ENCODE data around the gene DNAJA3. TPM values are rescaled to one million over a fixed set of nuclear protein-coding genes. Genes with fewer than 3 reads are reported as not detected.

DNAJA3 gene
- total RNA-seq, 1 experiment from 2014 or later: 93.3 TPM

DNA sequence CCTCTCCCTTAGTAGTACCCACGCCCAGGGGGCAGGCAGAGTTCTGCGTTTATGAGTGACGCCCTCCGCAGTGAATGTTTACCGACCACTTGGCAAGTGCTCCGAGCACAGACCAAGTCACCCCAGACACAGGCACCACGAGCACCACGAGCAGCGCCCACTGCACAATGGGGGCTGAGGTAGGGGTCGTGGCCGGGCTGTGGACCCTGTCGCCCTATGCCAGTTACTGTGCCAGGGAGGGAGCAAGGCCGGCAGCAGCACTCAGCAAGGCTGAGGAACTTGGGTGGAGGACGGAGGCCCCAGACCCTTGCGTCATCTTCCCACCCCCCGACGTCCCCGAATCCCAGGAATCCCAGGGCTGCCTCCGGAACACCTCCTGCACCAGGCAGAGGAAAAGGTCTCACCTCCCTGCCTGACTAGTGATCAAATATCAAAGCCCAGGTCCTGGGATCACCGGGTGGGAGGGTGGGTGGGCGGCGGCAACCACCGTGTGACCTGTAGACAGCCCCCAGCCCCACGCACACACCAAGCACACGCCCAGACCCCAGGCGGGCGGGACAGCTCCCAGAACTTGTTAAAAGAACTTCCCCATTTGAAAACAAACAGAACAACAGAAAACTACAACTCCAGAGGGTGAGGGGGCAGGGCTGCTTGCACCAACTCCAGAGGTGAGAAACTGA, 48.6 kb upstream of the DNAJA3 start:
- Histone ChIP-seq H2AFZ (ENCODE audit: low read depth, low read length, poor library complexity, severe bottlenecking) (no peak overlapping the region), H3K9ac (ENCODE audit: low read length) (no peak overlapping the region), H3K36me3 (ENCODE audit: control insufficient read depth in 1 of 2, insufficient read depth in 2 of 2, low read length in 2 of 2) (no peaks in the 10 kb centered on the region), H3K79me2 (ENCODE audit: insufficient read depth, low read length) (peaks cover 17% of the 10 kb centered on the region; the same call in 1 of the 2 replicates), H3K9me2 (ENCODE audit: insufficient read depth) (no peaks in the 10 kb centered on the region), H3K4me3 (replicated peaks in 1 of 2; ENCODE audit: low read depth in 1 of 2, low read length in 2 of 2) (no peak overlapping the region), H3K4me2 (ENCODE audit: low read length) (no peak overlapping the region), H3K4me1 (ENCODE audit: control insufficient read depth in 1 of 2, insufficient read depth in 2 of 2, low read length in 2 of 2) (peaks cover 33 to 60% of the 10 kb centered on the region in 2 experiments), H3K27me3 (ENCODE audit: insufficient read depth, low read length) (no peaks in the 10 kb centered on the region), H3K9me3 (ENCODE audit: control insufficient read depth in 1 of 2, insufficient read depth in 1 of 2, low read depth in 1 of 2, low read length in 2 of 2) (no peaks in the 10 kb centered on the region), H3K27ac (ENCODE audit: low read depth, low read length) (no peak overlapping the region), H4K20me1 (ENCODE audit: insufficient read depth) (no peaks in the 10 kb centered on the region)
- DNase-seq (ENCODE audit: low read depth, low spot score) (no peak), ATAC-seq (no peak)
- intact Hi-C loops (cut with micrococcal nuclease): no loop called here
- BruUV-seq (replicated peaks): no TSS peak
- RAD21 ChIA-PET (ENCODE audit: low non-redundant PET in 1 of 2, low total read pairs in 2 of 2, uncharacterized antibody in 2 of 2, unreplicated experiment in 2 of 2): no interaction called here
- TF ChIP-seq ZFX (IDR thresholded peaks at IDR 0.05) (no peak), TCF7L2 (IDR thresholded peaks at IDR 0.05; ENCODE audit: borderline replicate concordance, extremely low read depth, insufficient read depth, insufficient read length) (no peak), POLR2AphosphoS5 (IDR thresholded peaks at IDR 0.05; ENCODE audit: low read depth, low read length) (no peak), EZH2 (IDR thresholded peaks at IDR 0.05) (no peak), CEBPB (IDR thresholded peaks at IDR 0.05; ENCODE audit: low read depth) (no peak), ELF1 (IDR thresholded peaks at IDR 0.05; ENCODE audit: borderline replicate concordance, low read depth) (no peak), EZH2phosphoT487 (IDR thresholded peaks at IDR 0.05; ENCODE audit: borderline replicate concordance) (no peak), RAD21 (IDR thresholded peaks at IDR 0.05; ENCODE audit: low read depth) (no peak), JUND (IDR thresholded peaks at IDR 0.05) (no peak), SIN3A (IDR thresholded peaks at IDR 0.05; ENCODE audit: low read depth) (no peak), YY1 (IDR thresholded peaks at IDR 0.05; ENCODE audit: extremely low read depth, insufficient replicate concordance, low read depth, low read length) (no peak), POLR2A (IDR thresholded peaks at IDR 0.05; ENCODE audit: borderline replicate concordance, extremely low read depth, insufficient read depth, insufficient read length) (no peak)
- TF ChIP-seq, protein P1, sequence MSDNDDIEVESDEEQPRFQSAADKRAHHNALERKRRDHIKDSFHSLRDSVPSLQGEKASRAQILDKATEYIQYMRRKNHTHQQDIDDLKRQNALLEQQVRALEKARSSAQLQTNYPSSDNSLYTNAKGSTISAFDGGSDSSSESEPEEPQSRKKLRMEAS (IDR thresholded peaks at IDR 0.05): no peak
- TF ChIP-seq, protein P2, sequence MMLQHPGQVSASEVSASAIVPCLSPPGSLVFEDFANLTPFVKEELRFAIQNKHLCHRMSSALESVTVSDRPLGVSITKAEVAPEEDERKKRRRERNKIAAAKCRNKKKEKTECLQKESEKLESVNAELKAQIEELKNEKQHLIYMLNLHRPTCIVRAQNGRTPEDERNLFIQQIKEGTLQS (IDR thresholded peaks at IDR 0.05): no peak
- TF ChIP-seq, protein P3, sequence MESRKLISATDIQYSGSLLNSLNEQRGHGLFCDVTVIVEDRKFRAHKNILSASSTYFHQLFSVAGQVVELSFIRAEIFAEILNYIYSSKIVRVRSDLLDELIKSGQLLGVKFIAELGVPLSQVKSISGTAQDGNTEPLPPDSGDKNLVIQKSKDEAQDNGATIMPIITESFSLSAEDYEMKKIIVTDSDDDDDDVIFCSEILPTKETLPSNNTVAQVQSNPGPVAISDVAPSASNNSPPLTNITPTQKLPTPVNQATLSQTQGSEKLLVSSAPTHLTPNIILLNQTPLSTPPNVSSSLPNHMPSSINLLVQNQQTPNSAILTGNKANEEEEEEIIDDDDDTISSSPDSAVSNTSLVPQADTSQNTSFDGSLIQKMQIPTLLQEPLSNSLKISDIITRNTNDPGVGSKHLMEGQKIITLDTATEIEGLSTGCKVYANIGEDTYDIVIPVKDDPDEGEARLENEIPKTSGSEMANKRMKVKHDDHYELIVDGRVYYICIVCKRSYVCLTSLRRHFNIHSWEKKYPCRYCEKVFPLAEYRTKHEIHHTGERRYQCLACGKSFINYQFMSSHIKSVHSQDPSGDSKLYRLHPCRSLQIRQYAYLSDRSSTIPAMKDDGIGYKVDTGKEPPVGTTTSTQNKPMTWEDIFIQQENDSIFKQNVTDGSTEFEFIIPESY (IDR thresholded peaks at IDR 0.05; ENCODE audit: extremely low read depth, insufficient replicate concordance, low read length): no peak
- CTCF ChIA-PET: no interaction called here
- POLR2A ChIA-PET: no interaction called here
